Brain microvascular endothelial cell (primary cell): ENCODE data around the gene CACNG1.

ENCODE experiments used
- DNase-seq: peaks from one replicate; pipeline ENCODE4 v3.0.0-alpha.2; 2020
- H3K27ac ChIP-seq: fragments of 250-450 bp; sonication (Bioruptor Pico); 2 replicates; pipeline ENCODE4 v1.5.1; 2020; ENCODE audit warnings: mild to moderate bottlenecking, moderate library complexity
- H3K27me3 ChIP-seq: fragments of 250-450 bp; sonication (Bioruptor Pico); replicated peaks from 2 replicates; pipeline ENCODE4 v1.5.1; 2020; ENCODE audit warnings: mild to moderate bottlenecking
- H3K36me3 ChIP-seq: fragments of 250-450 bp; sonication (Bioruptor Pico); replicated peaks from 2 replicates; pipeline ENCODE4 v1.5.1; 2020; ENCODE audit warnings: mild to moderate bottlenecking
- H3K4me3 ChIP-seq: 2 replicates; pipeline ENCODE4 v1.5.1; 2011; ENCODE audit warnings: low read depth, mild to moderate bottlenecking, control low read depth, low read length, moderate library complexity
- CTCF ChIP-seq: IDR thresholded peaks from 2 replicates; pipeline ENCODE4 v1.5.1; 2011; ENCODE audit warnings: low read depth, mild to moderate bottlenecking, moderate library complexity, low read length, control low read depth, inconsistent platforms; ENCODE audit errors: missing control alignments
- in situ Hi-C: cut with HindIII; loops from 2 replicates; pipeline ENCODE4 v1.10.0; 2017; ENCODE audit warnings: low sequenced_read_pairs, low pct_ligation_motif_present

Gene CACNG1

GRCh38 chr17:67015001-67015400, 29.4 kb upstream of the CACNG1 start:
- no peak for TF ChIP-seq CTCF

GRCh38 chr17:67016039-67016762, 28.2 kb upstream of the CACNG1 start:
- DNase-seq = no peak
- H3K27ac ChIP-seq = no peak overlapping the region
- in situ Hi-C loops = no loop called here
- H3K27me3 ChIP-seq = no peaks in the 10 kb centered on the region
- H3K36me3 ChIP-seq = no peaks in the 10 kb centered on the region
- no peak for TF ChIP-seq CTCF
- H3K4me3 ChIP-seq = no peak overlapping the region

More at GRCh38 chr17:67015001-67015400, 29.4 kb upstream of the CACNG1 start:
- Histone ChIP-seq H3K27ac (no peak overlapping the region), H3K4me3 (no peak overlapping the region), H3K36me3 (no peaks in the 10 kb centered on the region), H3K27me3 (no peaks in the 10 kb centered on the region)
- no peak for DNase-seq
- in situ Hi-C loops = no loop called here

- Histone ChIP-seq H3K36me3 (no peaks in the 10 kb centered on the region), H3K27ac (no peak overlapping the region), H3K27me3 (no peaks in the 10 kb centered on the region), H3K4me3 (no peak overlapping the region)
- no peak for DNase-seq
- in situ Hi-C loops = no loop called here
- TF ChIP-seq CTCF = no peak
Observed at GRCh38 chr17:67017910-67018309, 26.4 kb upstream of the CACNG1 start.

GRCh38 chr17:67018471-67019434, 25.6 kb upstream of the CACNG1 start:
- DNase-seq = no peak
- Histone ChIP-seq H3K4me3 (no peak overlapping the region), H3K36me3 (no peaks in the 10 kb centered on the region), H3K27me3 (no peaks in the 10 kb centered on the region), H3K27ac (no peak overlapping the region)
- in situ Hi-C loops = no loop called here
- TF ChIP-seq CTCF = no peak

GRCh38 chr17:67019809-67020208, 24.5 kb upstream of the CACNG1 start:
- no peaks in the 10 kb centered on the region for H3K27me3 ChIP-seq
- H3K4me3 ChIP-seq = no peak overlapping the region
- no peak for TF ChIP-seq CTCF
- in situ Hi-C loops = no loop called here
- no peak overlapping the region for H3K27ac ChIP-seq
- no peak for DNase-seq
- H3K36me3 ChIP-seq = no peaks in the 10 kb centered on the region
